NOMO-1 (cell line): ENCODE results near the gene CLEC7A.

Source experiments
- DNase-seq, 2 experiments: peaks; one replicate each; lab custom pipeline; 2025; ENCODE audit not compliant: unreplicated experiment in 2 of 2; lab: John Stamatoyannopoulos, UW

CLEC7A gene

GRCh38 chr12:10097521-10097920 is 32.5 kb downstream of the CLEC7A start:
- DNase-seq: no peak

GRCh38 chr12:10095971-10096370 is 34.0 kb downstream of the CLEC7A start:
- no peak for DNase-seq

- DNase-seq: peak in 1 of 2 experiments; percentile 28
Measured at GRCh38 chr12:10094646-10095395, 35.2 kb downstream of the CLEC7A start.

- no peak for DNase-seq
Measured at GRCh38 chr12:10088955-10089900, 40.8 kb downstream of the CLEC7A start.

GRCh38 chr12:10088031-10088430 is 42.0 kb downstream of the CLEC7A start:
- no peak for DNase-seq

GRCh38 chr12:10086387-10086786 is 43.6 kb downstream of the CLEC7A start:
- no peak for DNase-seq

GRCh38 chr12:10084733-10085132 is 45.3 kb downstream of the CLEC7A start:
- no peak for DNase-seq

- DNase-seq: no peak
Measured at GRCh38 chr12:10082117-10082874, 47.7 kb downstream of the CLEC7A start.

GRCh38 chr12:10075451-10075850 is 54.5 kb downstream of the CLEC7A start:
- no peak for DNase-seq

- DNase-seq: no peak
Measured at GRCh38 chr12:10073261-10073660, 56.7 kb downstream of the CLEC7A start.

- no peak for DNase-seq
Measured at GRCh38 chr12:10072131-10072530, 57.9 kb downstream of the CLEC7A start.

- no peak for DNase-seq
Measured at GRCh38 chr12:10070380-10070779, 59.6 kb downstream of the CLEC7A start.

GRCh38 chr12:10069976-10070375 is 60.0 kb downstream of the CLEC7A start:
- DNase-seq: no peak

- DNase-seq: peak; percentile 80 to 96
Measured at GRCh38 chr12:10069099-10069498, 60.9 kb downstream of the CLEC7A start.

GRCh38 chr12:10068644-10069043 is 61.4 kb downstream of the CLEC7A start:
- DNase-seq: peak; percentile 61 to 96

GRCh38 chr12:10067942-10068341 is 62.1 kb downstream of the CLEC7A start:
- DNase-seq: peak in 1 of 2 experiments; percentile 10

- DNase-seq: no peak
Measured at GRCh38 chr12:10067264-10067663, 62.7 kb downstream of the CLEC7A start.
